GM18520 (cell line): ENCODE measurements around the gene PCDH9.

Experiments
- ATAC-seq: cut with Tn5 transposase; IDR thresholded peaks from one replicate; pipeline ENCODE4 v1.9.1; 2021; ENCODE audit not compliant: unreplicated experiment

The PCDH9 gene

DNA sequence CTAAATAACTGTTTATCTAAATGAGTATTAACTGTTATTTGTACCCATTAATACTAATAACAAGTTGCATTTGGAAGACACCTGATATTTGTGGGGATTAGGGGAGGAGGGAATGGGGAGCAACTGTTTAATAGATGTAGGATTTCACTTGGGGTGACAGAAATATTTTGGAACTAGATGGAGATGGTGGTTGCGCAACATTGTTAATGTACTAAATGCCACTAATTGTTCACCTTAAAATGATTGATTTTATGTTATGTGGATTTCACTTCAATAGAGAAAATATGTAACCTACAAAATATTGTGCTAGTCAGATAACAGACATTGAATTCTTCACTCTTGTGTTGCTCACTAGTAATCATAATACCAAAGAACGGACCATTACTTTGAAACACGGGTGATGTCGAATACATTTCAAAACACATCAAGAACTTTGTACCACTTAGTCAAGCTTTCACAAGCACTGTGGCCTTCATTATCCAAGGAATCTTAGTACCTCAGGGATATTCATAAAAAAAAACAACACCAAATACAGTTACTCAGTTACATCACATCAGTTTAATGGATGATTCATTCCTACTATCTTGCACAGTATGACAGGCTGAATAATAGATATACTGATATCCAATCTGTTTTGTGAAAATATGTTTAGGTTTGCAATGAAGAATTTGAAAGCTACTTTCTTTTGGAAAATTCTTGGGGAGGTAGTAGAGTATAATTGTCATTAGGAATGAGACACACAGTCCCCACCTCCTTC is 721.8 kb downstream of the PCDH9 start:
- no peak for ATAC-seq

DNA sequence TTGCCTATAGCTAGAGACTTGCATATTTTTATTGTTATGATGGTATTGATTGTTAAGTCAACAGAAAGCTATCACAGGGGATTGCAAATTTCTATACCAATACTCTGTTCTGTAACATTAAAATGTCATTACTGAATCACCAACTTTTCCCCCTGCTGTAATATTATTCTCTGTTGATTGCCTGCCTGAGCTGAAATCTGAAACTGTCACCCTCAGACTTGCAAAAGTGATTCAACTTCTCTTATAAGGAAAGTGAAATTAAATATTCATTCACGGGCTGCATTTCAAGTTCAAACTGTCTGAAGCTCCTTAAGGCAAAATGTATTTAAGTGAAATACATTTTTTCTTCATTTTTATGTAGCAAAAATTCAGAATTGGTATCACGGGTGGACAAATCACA is 723.2 kb downstream of the PCDH9 start:
- peak; percentile 66 for ATAC-seq

DNA sequence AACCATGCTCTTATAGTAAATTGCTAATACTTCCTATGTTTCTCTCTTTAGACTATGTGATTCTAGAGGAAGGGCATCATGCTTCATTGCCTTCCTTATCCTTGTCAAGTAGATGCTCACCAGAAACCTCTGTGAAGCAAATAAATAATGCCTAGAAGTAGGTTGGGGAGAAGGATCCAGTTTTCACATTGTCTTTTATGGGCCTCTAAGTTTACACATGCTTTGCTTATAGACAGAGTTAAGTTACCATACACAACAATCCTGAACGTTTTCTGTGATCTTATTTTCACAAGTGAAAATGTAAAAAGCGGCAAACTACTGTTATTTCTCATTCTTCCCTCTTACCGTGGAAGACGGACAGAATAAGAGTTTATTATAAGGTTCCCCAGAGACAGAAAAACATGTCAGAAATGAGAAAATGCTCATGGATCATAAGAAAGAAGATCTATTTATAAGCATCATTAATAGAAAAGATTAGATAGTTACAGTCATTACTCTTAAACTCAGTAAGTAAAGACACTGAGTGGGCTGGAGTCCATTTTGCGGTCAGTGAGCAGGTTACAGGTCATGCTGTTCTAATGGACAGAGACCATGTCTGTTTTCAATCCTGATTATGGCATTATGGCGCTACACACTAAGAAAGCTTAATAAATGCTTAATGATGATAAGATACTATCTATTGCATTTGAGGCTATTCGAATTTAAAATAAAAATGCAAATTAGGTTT is 723.9 kb downstream of the PCDH9 start:
- ATAC-seq, result no peak

DNA sequence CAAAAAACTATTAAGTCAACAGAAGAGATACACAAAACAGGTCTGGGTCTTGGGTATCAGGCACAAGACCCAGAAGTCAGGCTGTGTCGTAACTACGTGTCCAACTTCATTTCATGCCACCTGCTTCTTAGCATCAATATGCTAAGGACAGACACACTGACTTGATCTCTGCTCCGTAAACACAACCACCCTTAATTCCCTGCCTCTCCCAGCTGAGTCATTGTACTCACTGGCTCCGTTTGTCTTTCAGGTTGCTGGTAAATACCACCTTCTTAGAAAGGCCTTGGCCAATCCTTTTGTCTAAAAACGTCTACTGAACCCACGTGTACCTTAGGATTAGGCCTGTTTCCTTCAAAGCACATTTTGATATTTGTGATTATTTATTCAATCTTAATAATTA is 726.2 kb downstream of the PCDH9 start:
- ATAC-seq, result no peak

DNA sequence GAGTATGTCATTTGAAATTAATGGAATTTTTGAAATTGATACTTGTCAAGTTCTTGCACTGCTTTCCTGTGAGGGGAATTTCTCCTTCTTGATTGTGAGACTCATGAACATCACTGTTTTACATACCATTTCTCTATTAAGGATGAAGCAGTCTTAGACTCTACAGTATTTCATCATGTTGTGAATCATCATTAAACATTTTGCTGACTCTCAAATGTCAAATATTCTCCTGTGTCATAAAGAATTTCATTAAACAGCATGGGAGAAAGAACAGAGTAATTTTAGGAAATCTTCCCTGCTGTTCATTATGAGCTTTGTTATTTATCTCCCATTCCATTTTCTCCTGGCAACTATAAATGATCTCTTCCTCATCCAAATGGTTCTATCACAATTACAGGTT is 729.0 kb downstream of the PCDH9 start:
- no peak for ATAC-seq

DNA sequence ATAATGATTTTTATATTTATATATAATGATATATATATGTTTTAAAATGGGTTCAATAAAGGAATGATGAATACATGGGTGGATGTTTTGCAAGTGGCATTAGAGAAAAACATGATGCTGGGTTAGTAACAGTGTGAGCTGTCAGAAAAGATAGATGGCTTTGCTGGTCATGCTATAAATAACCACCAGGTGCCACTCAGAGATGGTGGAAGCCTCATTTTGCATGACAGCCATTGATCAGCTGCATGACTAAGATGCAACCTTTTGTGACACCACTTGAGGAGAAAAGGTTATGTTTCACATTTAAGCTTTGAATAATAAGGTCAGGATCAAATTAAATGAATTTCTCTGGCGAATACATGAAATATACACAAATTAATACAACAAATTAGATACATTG is 737.7 kb downstream of the PCDH9 start:
- ATAC-seq, result peak; percentile 98

DNA sequence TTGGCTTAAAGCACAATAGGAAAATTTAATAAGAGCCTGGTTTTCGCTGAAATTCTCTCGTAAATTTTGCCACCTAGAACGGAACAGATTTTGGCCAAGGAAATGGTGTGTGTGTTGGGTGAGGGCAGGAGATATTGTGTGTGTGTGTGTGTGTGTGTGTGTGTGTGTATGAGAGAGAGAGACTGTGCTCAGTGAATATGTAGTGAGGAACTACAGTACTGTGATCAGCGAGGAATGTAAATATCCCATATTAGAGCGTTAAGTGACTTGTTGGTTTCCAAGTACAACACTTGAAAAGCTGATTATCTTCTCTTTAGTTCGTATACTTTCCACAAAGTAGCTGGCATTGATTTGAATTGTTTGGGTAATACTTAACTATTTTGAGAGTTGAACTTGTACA is 738.9 kb downstream of the PCDH9 start:
- no peak for ATAC-seq

DNA sequence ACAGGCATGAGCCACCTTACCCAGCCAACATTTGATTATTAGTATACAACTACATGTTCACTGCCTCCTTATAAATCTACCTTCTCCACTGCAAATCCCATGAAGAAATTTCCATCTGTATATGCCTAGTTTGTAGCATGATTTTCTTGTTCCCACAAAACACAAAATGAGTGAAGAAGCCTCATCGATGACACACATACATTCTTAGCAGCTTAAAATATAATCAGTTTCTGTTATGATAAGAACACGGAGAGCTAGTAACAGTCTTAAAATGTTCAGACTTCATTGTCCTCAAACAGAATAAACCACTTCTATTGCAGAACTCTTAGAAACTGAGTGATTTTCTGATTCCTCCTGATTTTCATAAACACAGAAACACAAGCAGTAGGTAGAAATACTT is 740.5 kb downstream of the PCDH9 start:
- ATAC-seq, result no peak

DNA sequence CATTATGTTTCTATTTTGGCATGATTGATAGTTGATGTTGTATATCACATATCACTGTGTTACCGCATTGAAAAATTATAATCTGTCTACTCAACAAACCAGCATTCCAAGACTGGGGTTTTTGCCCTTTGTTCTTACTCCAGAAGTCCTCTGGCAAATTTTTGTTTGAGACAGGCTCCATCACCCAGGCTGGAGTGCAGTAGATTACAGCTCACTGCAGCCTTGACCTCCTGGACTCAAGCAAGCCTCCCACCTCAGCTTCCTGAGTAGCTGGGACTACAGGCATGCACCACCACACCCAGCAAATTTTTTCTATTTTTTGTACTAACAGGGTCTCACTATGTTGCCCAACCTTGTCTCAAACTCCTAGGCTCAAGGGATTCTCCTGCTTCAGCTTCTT is 741.0 kb downstream of the PCDH9 start:
- ATAC-seq, result no peak

DNA sequence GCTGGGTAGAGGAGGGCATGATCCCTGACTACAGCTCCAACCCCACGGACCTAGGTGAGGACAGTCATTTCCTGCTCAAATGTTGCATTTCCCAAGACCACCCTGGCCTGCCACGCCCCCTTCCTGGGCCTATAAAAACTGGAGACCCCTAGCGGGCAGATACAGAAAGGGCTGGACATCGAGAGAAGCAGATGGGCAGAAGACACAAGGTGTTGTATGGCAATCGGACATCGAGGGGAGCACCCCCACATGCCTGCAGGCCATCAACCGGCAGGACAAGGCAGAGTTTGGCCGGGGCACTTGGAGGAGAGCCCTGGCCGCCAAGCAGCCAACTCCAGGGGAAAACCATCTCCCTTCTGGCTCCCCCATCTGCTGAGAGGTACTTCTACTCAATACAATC is 746.4 kb downstream of the PCDH9 start:
- no peak for ATAC-seq

DNA sequence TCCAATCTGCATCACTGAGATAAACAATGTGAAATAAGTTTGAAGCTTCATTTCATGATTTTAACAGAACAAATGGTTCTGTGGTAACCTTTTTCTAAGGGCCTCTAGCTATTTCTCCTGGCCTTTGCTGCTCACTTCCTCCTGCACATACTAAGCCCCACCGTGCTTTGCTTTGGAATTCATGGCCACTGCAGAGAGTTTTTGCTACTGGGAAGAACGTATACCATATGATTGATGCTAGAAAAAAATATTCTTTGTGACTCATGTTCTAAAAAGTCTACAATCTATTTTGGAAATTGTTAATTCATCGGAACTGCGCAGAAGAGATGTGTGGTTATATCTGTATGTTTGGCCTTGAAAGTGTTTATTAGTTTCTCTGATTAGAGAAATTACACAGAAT is 747.3 kb downstream of the PCDH9 start:
- ATAC-seq, result no peak

DNA sequence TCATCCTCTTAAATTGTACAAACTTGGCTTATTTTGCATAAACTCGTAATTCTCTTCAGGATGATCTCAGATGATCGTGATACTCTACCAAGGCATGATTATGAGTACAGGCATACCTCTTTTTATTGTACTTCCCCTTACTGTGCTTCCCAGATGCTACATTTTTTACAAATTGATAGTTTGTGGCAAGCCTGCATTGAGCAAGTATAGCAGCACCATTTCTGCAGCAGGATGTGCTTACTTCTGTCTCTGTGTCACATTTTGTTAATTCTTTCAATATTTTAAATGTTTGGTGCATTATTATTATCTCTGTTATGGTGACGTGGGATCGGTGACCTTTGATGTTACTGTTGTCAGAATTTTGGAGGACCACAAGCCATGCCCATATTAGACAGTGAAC is 752.3 kb downstream of the PCDH9 start:
- ATAC-seq, result no peak

DNA sequence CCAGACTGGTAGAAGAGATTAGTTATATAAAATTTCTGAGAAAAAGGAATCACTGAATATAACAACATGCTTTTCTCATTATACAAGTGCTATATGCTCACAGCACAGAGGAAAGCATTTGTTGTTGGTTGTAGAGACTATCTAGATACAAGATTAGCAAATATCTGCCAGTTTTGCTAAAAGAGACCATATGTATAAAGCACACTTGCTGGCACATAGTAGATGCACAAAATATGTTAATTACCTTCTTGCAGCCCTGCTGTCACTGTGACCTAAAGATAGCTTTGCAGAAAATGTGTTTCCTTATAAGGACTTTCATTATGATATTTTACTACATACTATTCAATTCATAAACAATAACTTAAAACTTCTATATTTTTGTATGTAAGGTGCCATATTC is 755.1 kb downstream of the PCDH9 start:
- no peak for ATAC-seq

DNA sequence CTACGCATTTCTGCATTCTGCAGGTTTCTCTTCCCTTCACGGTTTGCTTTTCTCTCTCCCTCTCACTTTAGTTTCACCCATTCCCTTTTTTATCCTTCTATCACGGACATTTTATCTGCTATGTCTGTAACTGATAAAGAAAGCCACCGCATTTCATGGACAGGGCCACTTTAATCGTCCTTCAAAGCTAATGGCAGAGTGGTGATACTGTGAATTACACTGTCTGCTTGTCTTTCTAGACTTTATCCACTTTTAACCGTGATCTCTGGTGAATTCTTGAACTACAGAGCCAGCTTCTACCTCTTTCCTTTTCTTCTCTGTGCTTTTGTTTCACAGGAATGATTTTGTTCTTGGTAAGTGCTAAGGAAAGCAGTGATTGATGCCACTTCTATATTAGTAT is 760.4 kb downstream of the PCDH9 start:
- no peak for ATAC-seq

DNA sequence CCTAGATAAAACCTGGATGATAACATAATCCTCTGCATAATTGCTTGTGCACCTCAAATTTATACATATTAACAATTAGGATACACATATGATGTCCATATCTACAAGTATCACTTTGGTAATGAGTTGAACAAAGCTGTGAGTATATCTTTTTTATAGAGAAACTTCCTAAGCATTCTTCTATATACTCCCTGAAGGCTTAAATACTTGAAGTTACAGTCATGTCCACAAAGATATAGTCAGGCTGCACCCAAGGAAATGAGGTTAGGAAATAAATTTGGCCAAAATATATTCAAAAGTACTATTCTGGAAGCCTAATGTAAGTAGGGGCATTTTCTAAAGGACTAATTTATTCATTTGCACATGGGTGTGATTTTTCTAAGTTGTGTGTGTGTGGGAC is 761.5 kb downstream of the PCDH9 start:
- ATAC-seq, result no peak

DNA sequence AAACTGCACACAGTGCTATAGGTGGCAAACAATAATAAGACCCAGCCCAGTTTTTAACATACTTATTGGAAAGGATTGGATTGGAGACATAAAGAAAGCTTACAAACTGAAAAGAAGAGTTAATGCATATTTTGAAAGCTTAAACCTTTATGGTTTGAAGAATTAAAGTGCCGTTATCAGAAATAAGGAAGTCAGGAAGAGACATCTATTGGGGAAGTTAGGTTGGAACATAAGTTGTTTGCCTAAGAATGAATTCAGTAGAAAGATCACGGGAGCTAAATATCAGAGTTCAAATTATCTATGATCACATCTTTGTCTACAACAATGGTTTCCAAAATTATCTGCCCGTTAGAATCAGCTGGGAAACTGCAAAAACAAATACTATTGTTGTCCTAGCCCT is 767.9 kb downstream of the PCDH9 start:
- no peak for ATAC-seq

DNA sequence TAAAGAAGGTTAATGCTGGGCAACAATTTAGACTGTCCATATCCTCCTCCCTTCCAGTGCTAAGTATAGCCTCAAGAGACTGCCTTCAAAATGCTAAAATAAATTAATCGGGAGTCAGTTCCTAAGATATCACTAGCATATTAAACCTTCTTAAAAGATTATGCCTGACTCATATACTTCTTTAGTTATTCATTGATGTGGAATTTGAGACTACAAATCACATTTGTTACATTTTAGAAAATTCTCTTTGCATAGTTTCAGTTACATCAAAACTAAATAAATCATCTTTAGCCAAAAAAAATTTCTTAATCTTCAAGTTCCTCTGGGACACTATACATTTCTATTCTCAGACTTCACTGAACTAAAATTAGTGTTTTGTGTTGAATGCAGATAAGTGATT is 769.1 kb downstream of the PCDH9 start:
- no peak for ATAC-seq

DNA sequence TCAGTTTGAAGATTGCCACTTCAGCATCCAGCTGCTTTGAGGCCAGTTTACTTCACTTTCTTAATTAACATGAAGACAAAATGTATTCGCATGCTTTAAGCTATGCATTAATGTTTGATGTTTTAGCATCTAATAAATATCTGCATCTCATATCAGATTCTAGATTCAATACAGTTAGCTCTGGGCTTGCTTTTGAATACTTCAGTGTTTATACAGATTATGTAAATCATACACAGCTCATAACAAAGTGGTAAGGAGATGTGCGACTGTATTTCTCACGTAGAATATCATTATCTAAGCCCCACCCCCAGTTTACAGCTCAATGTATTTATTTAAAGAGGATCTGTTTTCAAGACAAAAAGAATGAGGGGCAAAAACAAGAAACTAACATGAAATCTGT is 770.5 kb downstream of the PCDH9 start:
- no peak for ATAC-seq

DNA sequence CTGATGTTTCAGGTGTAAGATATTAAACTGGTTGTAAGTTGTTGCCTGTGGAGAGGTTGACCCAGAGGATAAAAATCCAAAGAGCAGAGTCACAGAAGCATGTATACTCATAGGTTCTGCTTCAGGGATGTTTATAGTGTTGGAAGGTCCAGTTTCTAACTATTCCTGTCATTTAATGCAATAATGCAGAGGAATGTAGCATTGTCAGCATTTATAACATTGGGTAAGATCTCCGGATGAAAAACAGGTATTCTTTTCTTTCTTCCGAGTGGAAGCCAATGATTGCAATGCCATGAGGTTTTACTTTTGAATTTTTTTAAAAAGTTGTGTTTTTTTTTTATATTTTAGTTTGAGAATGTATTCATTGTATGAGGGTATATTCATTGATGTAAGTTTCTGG is 771.0 kb downstream of the PCDH9 start:
- ATAC-seq, result no peak

DNA sequence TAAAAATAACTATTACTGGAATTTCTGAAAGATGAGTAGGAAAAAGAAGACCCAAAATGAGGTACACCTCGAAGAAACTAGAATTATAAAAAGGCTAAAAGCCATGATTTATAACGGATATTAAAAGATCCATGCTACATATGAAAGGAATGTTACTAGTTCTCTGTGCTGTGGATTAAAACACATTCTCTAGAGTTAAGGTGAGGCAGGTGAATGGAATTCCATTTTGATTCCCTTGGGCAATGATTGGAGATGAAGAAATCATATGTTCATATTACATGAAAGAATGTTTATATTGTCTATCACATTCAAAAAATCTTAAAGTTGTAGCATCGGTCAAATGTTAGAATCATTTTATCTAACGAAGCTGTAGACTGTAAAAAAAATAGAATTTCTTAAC is 783.7 kb downstream of the PCDH9 start:
- no peak for ATAC-seq

DNA sequence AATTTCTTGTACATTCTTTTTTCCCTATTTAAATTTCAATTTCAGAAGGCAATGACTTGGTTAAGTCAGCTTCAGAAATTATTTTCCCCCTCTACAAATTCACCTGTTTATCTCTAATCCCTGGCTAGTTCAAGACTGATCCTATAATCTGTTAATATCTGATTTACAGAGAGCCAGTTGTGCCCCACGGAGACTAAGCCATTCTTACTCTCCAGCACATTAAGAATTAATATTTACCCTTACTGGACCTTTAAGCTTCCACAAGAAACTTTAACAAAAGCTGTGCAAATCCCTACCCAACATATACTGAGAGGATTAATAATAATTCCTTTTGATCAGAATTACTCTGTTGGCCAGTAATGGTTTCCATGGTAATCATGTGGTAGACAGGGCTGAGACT is 786.2 kb downstream of the PCDH9 start:
- no peak for ATAC-seq

DNA sequence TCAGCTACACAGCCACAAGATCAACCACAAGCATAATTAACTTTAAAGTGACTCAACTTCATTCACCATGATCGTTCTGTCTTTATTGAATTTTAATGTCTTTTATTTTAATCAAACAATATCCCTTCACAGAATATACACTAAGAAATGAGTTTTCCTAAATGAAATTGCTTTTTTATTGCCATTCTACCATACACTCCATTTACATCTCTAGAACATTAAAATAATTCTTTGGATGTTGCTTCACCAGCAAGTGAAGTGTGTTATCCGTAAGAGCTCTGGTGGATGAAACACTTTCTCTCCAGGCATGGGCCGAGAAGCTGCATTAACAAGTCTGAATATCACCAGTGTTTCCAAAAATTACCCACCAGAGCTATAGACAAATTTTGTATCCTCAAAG is 789.2 kb downstream of the PCDH9 start:
- no peak for ATAC-seq

DNA sequence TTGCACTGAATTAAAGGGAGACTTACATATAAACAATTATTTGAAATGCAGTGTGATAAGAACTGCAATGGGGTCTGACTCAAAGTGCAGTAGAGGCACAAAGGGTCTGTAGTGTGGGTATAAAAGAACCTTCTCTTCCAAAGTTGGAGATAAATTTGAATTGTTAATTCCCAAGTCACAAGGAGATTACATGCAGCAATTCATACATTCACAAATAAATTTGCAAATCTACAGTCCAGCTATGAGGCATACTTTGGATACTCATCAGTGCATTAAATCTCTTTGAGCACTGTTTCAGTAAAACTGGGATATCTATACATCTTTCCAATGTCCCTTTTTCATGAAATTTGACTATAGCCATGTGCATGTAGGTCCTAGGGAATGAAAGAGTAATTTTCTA is 799.4 kb downstream of the PCDH9 start:
- no peak for ATAC-seq
